Measurements from ENCODE around the gene C10orf90. TPM values are rescaled to one million over a fixed set of nuclear protein-coding genes. Genes with fewer than 3 reads are reported as not detected.

The C10orf90 gene
- total and polyA plus RNA-seq, 4 donors: not detected

GRCh38 chr10:126661841-126662515 is 8.5 kb downstream of the C10orf90 start:
- ATAC-seq (ENCODE audit: insufficient read depth, low FRiP score): no peak
- 75 to 88% methylated on average over 4 of the region's 4 CpGs for WGBS, 2 donors

GRCh38 chr10:126661356-126661755 is 9.1 kb downstream of the C10orf90 start:
- DNase-seq (no peak), ATAC-seq (ENCODE audit: insufficient read depth, low FRiP score) (no peak)
- WGBS, 2 donors: 78 to 87% methylated on average over 1 of the region's 1 CpG
- Histone ChIP-seq H3K36me3 (ENCODE audit: control insufficient read depth in 4 of 4, insufficient read depth in 4 of 4, low read length in 4 of 4) (no peaks in the 10 kb centered on the region), H3K9me3 (ENCODE audit: control insufficient read depth in 4 of 4, insufficient read depth in 3 of 4, low read length in 3 of 4) (peaks cover 0 to 3% (median 0%) of the 10 kb centered on the region in 4 donors), H3K27me3 (ENCODE audit: control insufficient read depth in 3 of 3, insufficient read depth in 3 of 3, low read length in 2 of 3) (peaks cover 0 to 2% (median 0%) of the 10 kb centered on the region in 3 donors), H3K9ac (ENCODE audit: insufficient read depth in 1 of 2, low read length in 2 of 2) (no peak overlapping the region), H3K4me1 (ENCODE audit: control insufficient read depth in 5 of 5, insufficient read depth in 5 of 5, low read length in 5 of 5) (peaks cover 0 to 8% (median 0%) of the 10 kb centered on the region in 5 donors), H3K4me3 (no peak overlapping the region), H3K27ac (ENCODE audit: low read depth in 1 of 2, low read length in 1 of 2) (no peak overlapping the region)
- no peak for TF ChIP-seq CTCF (IDR thresholded peaks at IDR 0.05; ENCODE audit: control extremely low read depth, extremely low read depth)

More at GRCh38 chr10:126661841-126662515, 8.5 kb downstream of the C10orf90 start:
- Histone ChIP-seq H3K4me1 (ENCODE audit: control insufficient read depth in 5 of 5, insufficient read depth in 5 of 5, low read length in 5 of 5) (peaks cover 0 to 8% (median 0%) of the 10 kb centered on the region in 5 donors), H3K27me3 (ENCODE audit: control insufficient read depth in 3 of 3, insufficient read depth in 3 of 3, low read length in 2 of 3) (peaks cover 0 to 2% (median 0%) of the 10 kb centered on the region in 3 donors), H3K4me3 (no peak overlapping the region), H3K9me3 (ENCODE audit: control insufficient read depth in 4 of 4, insufficient read depth in 3 of 4, low read length in 3 of 4) (peaks cover 0 to 3% (median 0%) of the 10 kb centered on the region in 4 donors), H3K36me3 (ENCODE audit: control insufficient read depth in 4 of 4, insufficient read depth in 4 of 4, low read length in 4 of 4) (no peaks in the 10 kb centered on the region), H3K27ac (ENCODE audit: low read depth in 1 of 2, low read length in 1 of 2) (no peak overlapping the region), H3K9ac (ENCODE audit: insufficient read depth in 1 of 2, low read length in 2 of 2) (no peak overlapping the region)
- no peak for DNase-seq
- no peak for TF ChIP-seq CTCF (IDR thresholded peaks at IDR 0.05; ENCODE audit: control extremely low read depth, extremely low read depth)

- DNase-seq: no peak
- WGBS, 2 donors: 71 to 73% methylated on average over 4 of the region's 4 CpGs
Measured at GRCh38 chr10:126659750-126660149, 10.7 kb downstream of the C10orf90 start.

More at GRCh38 chr10:126659750-126660149, 10.7 kb downstream of the C10orf90 start:
- Histone ChIP-seq H3K27me3 (ENCODE audit: control insufficient read depth in 3 of 3, insufficient read depth in 3 of 3, low read length in 2 of 3) (peaks cover 0 to 2% (median 0%) of the 10 kb centered on the region in 3 donors), H3K9me3 (ENCODE audit: control insufficient read depth in 4 of 4, insufficient read depth in 3 of 4, low read length in 3 of 4) (peaks cover 0 to 3% (median 0%) of the 10 kb centered on the region in 4 donors), H3K4me1 (ENCODE audit: control insufficient read depth in 5 of 5, insufficient read depth in 5 of 5, low read length in 5 of 5) (peaks cover 0 to 6% (median 0%) of the 10 kb centered on the region in 5 donors), H3K4me3 (no peak overlapping the region), H3K9ac (ENCODE audit: insufficient read depth in 1 of 2, low read length in 2 of 2) (no peak overlapping the region), H3K36me3 (ENCODE audit: control insufficient read depth in 4 of 4, insufficient read depth in 4 of 4, low read length in 4 of 4) (no peaks in the 10 kb centered on the region), H3K27ac (ENCODE audit: low read depth in 1 of 2, low read length in 1 of 2) (no peak overlapping the region)
- TF ChIP-seq CTCF (IDR thresholded peaks at IDR 0.05; ENCODE audit: control extremely low read depth, extremely low read depth): no peak
- ATAC-seq (ENCODE audit: insufficient read depth, low FRiP score): no peak

Data from lung (tissue), 12 donors.